Panc1 (cell line): ENCODE data around the gene MOB1B.

Experiments used
- CTCF ChIP-seq: fragments of 450-650 bp; IDR thresholded peaks from 2 replicates; pipeline ENCODE4 v1.5.1; 2017; ENCODE audit warnings: mild to moderate bottlenecking
- SIN3A ChIP-seq: IDR thresholded peaks from 2 replicates; pipeline ENCODE4 v1.6.1; 2012; ENCODE audit warnings: low read depth, mild to moderate bottlenecking, low read length, moderate library complexity, borderline replicate concordance; ENCODE audit not compliant: insufficient read depth
- TCF7L2 ChIP-seq: IDR thresholded peaks from 2 replicates; pipeline ENCODE4 v1.6.1; 2011; ENCODE audit warnings: mild to moderate bottlenecking, low read depth, low read length, inconsistent platforms

DNA sequence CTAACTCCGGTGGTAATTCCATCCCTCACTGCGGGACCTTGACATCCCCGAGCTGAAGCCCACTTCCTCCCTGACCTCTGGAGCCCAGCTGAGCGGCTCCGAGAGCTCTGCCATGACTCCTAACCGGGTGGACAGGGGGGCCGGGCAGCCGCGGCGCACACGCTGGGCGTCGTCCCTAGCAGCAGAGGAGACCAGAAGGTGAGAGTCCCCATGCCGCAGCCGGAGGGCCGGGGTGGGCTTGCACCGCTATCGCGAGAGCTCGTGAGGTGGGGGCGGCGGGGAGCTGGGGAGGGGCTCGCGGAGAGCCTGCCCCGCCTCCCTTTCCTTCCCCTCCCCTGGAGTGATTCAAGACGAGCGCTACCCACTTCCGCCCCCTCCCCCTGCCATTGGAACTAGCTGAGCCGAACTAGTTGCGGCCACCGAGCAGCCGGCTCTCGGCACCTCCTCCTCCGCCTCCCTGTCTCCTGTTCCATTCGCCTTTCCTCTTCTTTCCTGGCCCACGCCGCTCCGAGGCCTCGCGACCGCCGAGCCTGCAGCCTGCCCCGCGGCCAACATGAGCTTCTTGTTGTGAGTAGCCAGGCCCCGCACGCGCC is at the start of gene MOB1B:
- no peak for TF ChIP-seq SIN3A
- TF ChIP-seq CTCF: peak; percentile 32; the same call in 1 of the 2 replicates
- no peak for TF ChIP-seq TCF7L2
